Cardiac muscle cell (in vitro differentiated cells and primary cell): ENCODE measurements around the gene ZNF536. TPM values are rescaled to one million over a fixed set of nuclear protein-coding genes. Genes with fewer than 3 reads are reported as not detected.

Experiments
- DNase-seq, 2 donors: peaks; one replicate each; pipeline versions ENCODE4 v3.0.0 to v3.0.0-alpha.2; 2010 to 2017; ENCODE audit warnings: low read depth in 1 of 2, low spot score in 1 of 2
- H3K27ac ChIP-seq: fragments of 200-600 bp; sonication (generic); 2 replicates; pipeline ENCODE4 v1.5.1; 2016
- H3K27me3 ChIP-seq: fragments of 200-600 bp; sonication (generic); 2 replicates; pipeline ENCODE4 v1.6.0; 2016; ENCODE audit warnings: control low read depth
- H3K36me3 ChIP-seq: fragments of 200-600 bp; sonication (generic); 2 replicates; pipeline ENCODE4 v1.5.1; 2016; ENCODE audit warnings: control low read depth
- H3K4me1 ChIP-seq: fragments of 200-600 bp; sonication (generic); 2 replicates; pipeline ENCODE4 v1.8.1; 2017; ENCODE audit warnings: low read depth, mild to moderate bottlenecking, mixed run types
- H3K4me3 ChIP-seq: fragments of 200-600 bp; sonication (generic); 2 replicates; pipeline ENCODE4 v1.5.1; 2016; ENCODE audit warnings: mild to moderate bottlenecking
- H3K9me3 ChIP-seq: fragments of 200-600 bp; sonication (generic); 2 replicates; pipeline ENCODE4 v1.5.1; 2017; ENCODE audit warnings: low read depth, mild to moderate bottlenecking, control low read depth
- CTCF ChIP-seq: IDR thresholded peaks from 2 replicates; pipeline ENCODE4 v1.5.1; 2012; ENCODE audit warnings: low read depth, mild to moderate bottlenecking, low read length
- polyA plus RNA-seq: library from polyadenylated mRNA; unstranded; fragments of >200 nt; fragmentation: Nextera tagmentation; extraction: Ambion mirVana; gene quantifications from 2 replicates; pipeline ENCODE4 v1.2.1, GENCODE V29; 2016
- total RNA-seq: library from RNA; depleted of rRNA; stranded (reverse); fragments of >200 nt; gene quantifications from 2 replicates; pipeline ENCODE4 v1.2.3, GENCODE V29; 2016

Gene ZNF536
- total and polyA plus RNA-seq, 2 experiments from 2014 or later: 0.12 to 0.39 TPM

GRCh38 chr19:30361721-30362120 is 10.5 kb upstream of the ZNF536 start:
- Histone ChIP-seq H3K27ac (no peak overlapping the region), H3K27me3 (peaks cover 29% of the 10 kb centered on the region), H3K9me3 (no peaks in the 10 kb centered on the region), H3K4me3 (no peak overlapping the region), H3K4me1 (no peaks in the 10 kb centered on the region), H3K36me3 (no peaks in the 10 kb centered on the region)
- no peak for TF ChIP-seq CTCF
- no peak for DNase-seq

GRCh38 chr19:30362156-30362754 is 9.9 kb upstream of the ZNF536 start:
- Histone ChIP-seq H3K27ac (no peak overlapping the region), H3K4me3 (no peak overlapping the region), H3K4me1 (no peaks in the 10 kb centered on the region), H3K27me3 (peaks cover 33% of the 10 kb centered on the region), H3K9me3 (no peaks in the 10 kb centered on the region), H3K36me3 (no peaks in the 10 kb centered on the region)
- TF ChIP-seq CTCF: no peak
- no peak for DNase-seq

- H3K9me3 ChIP-seq: no peaks in the 10 kb centered on the region
- H3K4me3 ChIP-seq: no peak overlapping the region
- TF ChIP-seq CTCF: no peak
- no peak for DNase-seq
- H3K36me3 ChIP-seq: no peaks in the 10 kb centered on the region
- H3K4me1 ChIP-seq: no peaks in the 10 kb centered on the region
- no peak overlapping the region for H3K27ac ChIP-seq
- peaks cover 41% of the 10 kb centered on the region for H3K27me3 ChIP-seq
Measured at GRCh38 chr19:30363073-30363472, 9.1 kb upstream of the ZNF536 start.

- DNase-seq: no peak
- Histone ChIP-seq H3K27me3 (peaks cover 60% of the 10 kb centered on the region), H3K4me3 (no peak overlapping the region), H3K9me3 (no peaks in the 10 kb centered on the region), H3K4me1 (no peaks in the 10 kb centered on the region), H3K36me3 (no peaks in the 10 kb centered on the region), H3K27ac (no peak overlapping the region)
- TF ChIP-seq CTCF: no peak
Measured at GRCh38 chr19:30364866-30365800, 7.1 kb upstream of the ZNF536 start.

- Histone ChIP-seq H3K36me3 (no peaks in the 10 kb centered on the region), H3K27ac (no peak overlapping the region), H3K4me3 (no peak overlapping the region), H3K9me3 (no peaks in the 10 kb centered on the region), H3K4me1 (no peaks in the 10 kb centered on the region), H3K27me3 (peaks cover 61% of the 10 kb centered on the region)
- DNase-seq: no peak
- TF ChIP-seq CTCF: no peak
Measured at GRCh38 chr19:30366282-30366681, 5.9 kb upstream of the ZNF536 start.
